ENCODE measurements around the gene ZNF496. TPM values are rescaled to one million over a fixed set of nuclear protein-coding genes. Genes with fewer than 3 reads are reported as not detected.

The ZNF496 gene
- total and polyA plus RNA-seq, 2 of the 4 experiments (the other 2 are of a cell fraction): 11.7 to 16.2 TPM

GRCh38 chr1:247352175-247352574 lies 20.5 kb upstream of the ZNF496 start:
- Histone ChIP-seq H3K23ac (ENCODE audit: low read depth, low read length) (no peak overlapping the region), H3K4ac (ENCODE audit: low read depth, low read length) (no peak overlapping the region), H3K9ac (ENCODE audit: low read depth, low read length) (no peak overlapping the region), H3K18ac (ENCODE audit: low read depth, low read length) (no peak overlapping the region), H2BK5ac (ENCODE audit: low read depth, low read length, poor library complexity, severe bottlenecking) (no peak overlapping the region), H3K14ac (replicated peaks; ENCODE audit: low read depth, low read length) (no peak overlapping the region), H2AK9ac (replicated peaks; ENCODE audit: low read depth, low read length, poor library complexity) (no peak overlapping the region), H4K20me1 (ENCODE audit: insufficient read depth, low read length) (no peaks in the 10 kb centered on the region), H3K56ac (ENCODE audit: extremely low read depth, insufficient read depth, low read length) (no peak overlapping the region), H2AFZ (replicated peaks; ENCODE audit: low read length, poor library complexity) (no peak overlapping the region), H4K8ac (ENCODE audit: low read depth in 2 of 2, low read length in 2 of 2) (no peak overlapping the region), H4K91ac (ENCODE audit: insufficient read depth, low read depth, low read length) (no peak overlapping the region), H2BK120ac (ENCODE audit: low read depth, low read length) (no peak overlapping the region), H2BK20ac (ENCODE audit: low read depth, low read length) (no peak overlapping the region), H3K36me3 (ENCODE audit: control insufficient read depth, insufficient read depth, low read length) (no peaks in the 10 kb centered on the region), H4K5ac (ENCODE audit: low read depth, low read length) (no peak overlapping the region), H3K79me1 (ENCODE audit: low read depth in 1 of 2, low read length in 2 of 2) (no peaks in the 10 kb centered on the region), H3K4me1 (ENCODE audit: control insufficient read depth, insufficient read depth, low read length) (peaks cover 9% of the 10 kb centered on the region; the same call in 1 of the 2 replicates), H2AK5ac (ENCODE audit: low read depth, low read length) (no peak overlapping the region), H3K9me1 (ENCODE audit: insufficient read depth, low read length) (no peaks in the 10 kb centered on the region), H2BK15ac (ENCODE audit: low read depth, low read length) (no peak overlapping the region), H3K4me3 (ENCODE audit: insufficient read depth, low read depth, low read length) (no peak overlapping the region), H3K4me2 (ENCODE audit: low read depth, low read length) (no peak overlapping the region), H3K27ac (ENCODE audit: insufficient read depth, low read length) (no peak overlapping the region), H3K9me3 (ENCODE audit: control insufficient read depth, insufficient read depth, low read length) (no peaks in the 10 kb centered on the region), H3K27me3 (ENCODE audit: control insufficient read depth, insufficient read depth, low read length) (no peaks in the 10 kb centered on the region)
- WGBS, 2 experiments (ENCODE audit: extremely low coverage in 2 of 2, insufficient read length in 1 of 2): no CpG with 5 or more reads among the region's 3 CpGs
- DNase-seq: no peak
- CTCF ChIA-PET: interaction anchor here (0.5 kb wide), 1 partner anchor 173 kb away, joined by 3 read pairs; no protein-coding TSS in a partner anchor
- TF ChIP-seq ELK1 (IDR thresholded peaks at IDR 0.05; ENCODE audit: borderline replicate concordance, low read depth, low read length) (no peak), MAZ (IDR thresholded peaks at IDR 0.05; ENCODE audit: borderline replicate concordance, low read depth, low read length) (no peak), SMC3 (IDR thresholded peaks at IDR 0.05; ENCODE audit: low read depth, low read length) (no peak), POLR2A (IDR thresholded peaks at IDR 0.05; ENCODE audit: low read depth, low read length) (no peak), MXI1 (IDR thresholded peaks at IDR 0.05; ENCODE audit: borderline replicate concordance, low read depth, low read length) (no peak), RFX5 (IDR thresholded peaks at IDR 0.05; ENCODE audit: low read depth, low read length) (no peak)
- intact Hi-C loops (cut with micrococcal nuclease): no loop called here
- BruUV-seq (replicated peaks): no TSS peak
- in situ Hi-C loops (cut with MboI; ENCODE audit: low sequenced_read_pairs): no loop called here
- ATAC-seq (ENCODE audit: low read depth): no peak
- dilution Hi-C loops (cut with HindIII; ENCODE audit: low sequenced_read_pairs, unreplicated experiment): no loop called here
- POLR2A ChIA-PET (ENCODE audit: unreplicated experiment): interaction anchor here (0.6 kb wide), 1 partner anchor 379 kb away, joined by 4 read pairs; no protein-coding TSS in a partner anchor
